Naive thymus-derived CD4-positive, alpha-beta T cell (primary cell): ENCODE measurements around the gene TMEM242. TPM values are rescaled to one million over a fixed set of nuclear protein-coding genes. Genes with fewer than 3 reads are reported as not detected.

Experiments used
- ATAC-seq: fragments of 150-1000 bp; cut with Tn5 transposase; 2 replicates; pipeline ENCODE4 v1.10.0; 2021; ENCODE audit warnings: mild to moderate bottlenecking, moderate library complexity
- CTCF ChIA-PET: fragments of 350-600 bp; sonication (Branson Sonifier 250); formaldehyde crosslinking; loops from one replicate; lab custom pipeline; 2021; ENCODE audit warnings: antibody characterized with exemption; lab: Charles Lee
- POLR2A ChIA-PET: fragments of 350-600 bp; sonication (Branson Sonifier 250); formaldehyde crosslinking; loops from one replicate; lab custom pipeline; 2021; ENCODE audit warnings: antibody characterized with exemption, inconsistent platforms; lab: Charles Lee
- DNase-seq, 9 donors: peaks; one replicate each; pipeline versions ENCODE4 v3.0.0 to v3.0.0-alpha.2; 2020 to 2022; ENCODE audit warnings: mixed read lengths in 1 of 9
- H3K27ac ChIP-seq: one replicate; pipeline ENCODE4 v1.7.0; 2013; ENCODE audit warnings: mild to moderate bottlenecking, low read depth, low read length, moderate library complexity
- H3K27me3 ChIP-seq, 2 donors: one replicate each; pipeline ENCODE4 v1.7.0; 2013; ENCODE audit warnings: low read length in 2 of 2, mild to moderate bottlenecking in 2 of 2, moderate library complexity in 2 of 2; ENCODE audit not compliant: control insufficient read depth in 2 of 2, insufficient read depth in 2 of 2
- H3K36me3 ChIP-seq, 3 experiments: 1 replicate in 2 of 3; 2 replicates in 1 of 3; pipeline ENCODE4 v1.7.0; 2013; ENCODE audit warnings: low read length in 3 of 3, mild to moderate bottlenecking in 3 of 3, moderate library complexity in 1 of 3; ENCODE audit not compliant: insufficient read depth in 3 of 3, control insufficient read depth in 2 of 3
- H3K4me1 ChIP-seq, 2 donors: one replicate each; pipeline ENCODE4 v1.7.0; 2013; ENCODE audit warnings: low read length in 2 of 2, mild to moderate bottlenecking in 2 of 2, moderate library complexity in 1 of 2; ENCODE audit not compliant: control insufficient read depth in 2 of 2, insufficient read depth in 2 of 2
- H3K4me3 ChIP-seq: 2 replicates; pipeline ENCODE4 v1.7.0; 2013; ENCODE audit warnings: mild to moderate bottlenecking, low read length
- H3K9me3 ChIP-seq, 3 experiments: 1 replicate in 2 of 3; 2 replicates in 1 of 3; pipeline ENCODE4 v1.7.0; 2013; ENCODE audit warnings: low read length in 3 of 3; ENCODE audit not compliant: control insufficient read depth in 2 of 3
- H3K27ac Mint-ChIP-seq, 9 donors: one replicate each; pipeline ENCODE4 v1.8.0; 2020 to 2022; ENCODE audit warnings: mixed read lengths in 9 of 9, mild to moderate bottlenecking in 8 of 9, moderate library complexity in 5 of 9, inconsistent platforms in 2 of 9
- H3K27me3 Mint-ChIP-seq, 5 donors: one replicate each; pipeline ENCODE4 v1.8.0; 2021 to 2022; ENCODE audit warnings: mixed read lengths in 5 of 5, mild to moderate bottlenecking in 1 of 5
- H3K36me3 Mint-ChIP-seq, 5 donors: one replicate each; pipeline ENCODE4 v1.8.0; 2020 to 2022; ENCODE audit warnings: mixed read lengths in 5 of 5, mild to moderate bottlenecking in 3 of 5, inconsistent platforms in 1 of 5
- H3K4me1 Mint-ChIP-seq, 7 donors: one replicate each; pipeline ENCODE4 v1.8.0; 2020 to 2022; ENCODE audit warnings: mixed read lengths in 7 of 7, mild to moderate bottlenecking in 3 of 7, inconsistent platforms in 1 of 7
- H3K4me3 Mint-ChIP-seq, 10 donors: one replicate each; pipeline ENCODE4 v1.8.0; 2020 to 2022; ENCODE audit warnings: mild to moderate bottlenecking in 10 of 10, mixed read lengths in 10 of 10, moderate library complexity in 6 of 10, inconsistent platforms in 2 of 10
- H3K9me3 Mint-ChIP-seq, 11 donors: one replicate each; pipeline ENCODE4 v1.8.0; 2020 to 2022; ENCODE audit warnings: mixed read lengths in 11 of 11, mild to moderate bottlenecking in 4 of 11, inconsistent platforms in 1 of 11, moderate library complexity in 1 of 11
- intact Hi-C, 2 donors: fragments of 100-400 bp; cut with micrococcal nuclease; formaldehyde crosslinking; loops; one replicate each; pipeline ENCODE4 v1.15.1; 2023
- polyA plus RNA-seq, 2 donors: library from polyadenylated mRNA; unstranded; fragments of 300-500 nt; fragmentation: Illumina TruSeq; gene quantifications; one replicate each; pipeline ENCODE4 v1.2.3, GENCODE V29; 2021
- total RNA-seq, 6 experiments: library from RNA in 5 of 6; stranded (reverse) in 5 of 6; gene quantifications; 1 replicate in 5 of 6; 2 replicates in 1 of 6; pipeline ENCODE4 v1.2.3 and lab custom pipeline; 2021 to 2026

TMEM242 gene
- total and polyA plus RNA-seq, 7 experiments from 2014 or later, result 6.6 to 15.6 (median 12.8) TPM

DNA sequence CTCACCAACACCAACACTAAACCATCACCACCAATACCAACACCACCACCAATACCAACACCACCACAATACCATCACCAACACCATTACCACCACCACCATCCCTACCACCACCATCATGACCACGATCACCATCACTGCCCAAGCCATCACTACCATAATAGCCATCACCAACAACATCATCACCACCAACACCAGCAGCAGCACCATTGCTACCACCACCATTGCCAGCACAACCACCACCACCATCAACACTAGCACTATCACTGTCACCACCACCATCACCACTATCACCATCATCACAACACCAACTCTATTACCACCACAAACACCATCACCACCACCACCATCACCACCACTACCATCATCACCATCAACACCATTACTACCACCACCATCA is 53.0 kb downstream of the TMEM242 start:
- Mint-ChIP-seq H3K9me3 (peaks cover 0 to 11% (median 2%) of the 10 kb centered on the region in 11 donors), H3K27ac (peak overlapping the region in 4 of 9 donors; percentile 8 to 54 (median 22))
- POLR2A ChIA-PET, result no interaction called here

DNA sequence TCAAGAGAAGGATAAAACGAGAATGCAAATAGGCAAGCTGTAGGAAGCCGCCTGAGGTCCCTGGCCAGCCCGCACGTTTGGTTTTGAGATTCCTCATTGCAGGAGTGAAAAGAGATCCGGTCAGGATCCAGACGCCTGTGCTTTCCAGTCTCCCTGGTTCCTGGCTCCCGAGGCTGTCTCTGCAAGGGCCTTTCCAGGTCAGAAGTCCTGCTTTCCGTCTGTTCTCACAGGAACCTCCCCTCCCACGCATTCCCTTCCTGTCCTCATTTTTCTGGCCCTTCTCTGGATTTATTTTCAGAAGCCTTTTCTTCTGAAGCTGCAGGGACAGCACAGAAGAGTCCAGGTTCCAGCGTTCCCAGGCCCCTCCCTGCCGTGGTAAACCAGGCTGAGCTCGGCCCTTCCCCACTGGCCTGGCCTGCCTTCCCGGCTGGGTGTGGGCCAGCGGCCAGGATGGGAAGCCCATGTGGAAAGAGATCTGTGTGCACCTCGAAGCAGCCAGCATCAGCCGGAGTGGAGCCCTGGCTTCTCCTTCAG is 54.0 kb downstream of the TMEM242 start:
- Histone ChIP-seq H3K36me3 (peaks cover 0 to 3% (median 0%) of the 10 kb centered on the region in 3 experiments), H3K27ac (no peak overlapping the region), H3K4me3 (no peak overlapping the region), H3K27me3 (no peaks in the 10 kb centered on the region), H3K9me3 (no peaks in the 10 kb centered on the region), H3K4me1 (peaks cover 6 to 7% of the 10 kb centered on the region in 2 donors)
- intact Hi-C loops, result no loop called here
- Mint-ChIP-seq H3K27me3 (peaks cover 0 to 2% (median 0%) of the 10 kb centered on the region in 5 donors), H3K4me1 (peaks cover 0 to 10% (median 7%) of the 10 kb centered on the region in 7 donors), H3K4me3 (no peak overlapping the region), H3K27ac (no peak overlapping the region), H3K36me3 (peaks cover 0 to 6% (median 0%) of the 10 kb centered on the region in 5 donors), H3K9me3 (peaks cover 0 to 11% (median 2%) of the 10 kb centered on the region in 11 donors)
- POLR2A ChIA-PET, result no interaction called here
- no peak for DNase-seq
- CTCF ChIA-PET, result no interaction called here
- ATAC-seq, result no peak

More for the DNA sequence above, 53.0 kb downstream of the TMEM242 start:
- Histone ChIP-seq H3K4me1 (peaks cover 6 to 7% of the 10 kb centered on the region in 2 donors), H3K9me3 (no peaks in the 10 kb centered on the region), H3K27me3 (no peaks in the 10 kb centered on the region), H3K4me3 (no peak overlapping the region), H3K27ac (no peak overlapping the region), H3K36me3 (peaks cover 0 to 5% (median 0%) of the 10 kb centered on the region in 3 experiments)
- DNase-seq (no peak), ATAC-seq (no peak)
- intact Hi-C loops, result loop anchor here (5.0 to 10.0 kb wide), 3 partner anchors 873 to 1943 kb away; partner anchors contain the start of gene TMEM181 (in 1 of the 2)
- no peak overlapping the region for H3K4me3 Mint-ChIP-seq
- H3K27me3 Mint-ChIP-seq, result peaks cover 0 to 2% (median 0%) of the 10 kb centered on the region in 5 donors
- peaks cover 0 to 6% (median 0%) of the 10 kb centered on the region in 5 donors for H3K36me3 Mint-ChIP-seq
- CTCF ChIA-PET, result no interaction called here
- H3K4me1 Mint-ChIP-seq, result peaks cover 0 to 10% (median 7%) of the 10 kb centered on the region in 7 donors

DNA sequence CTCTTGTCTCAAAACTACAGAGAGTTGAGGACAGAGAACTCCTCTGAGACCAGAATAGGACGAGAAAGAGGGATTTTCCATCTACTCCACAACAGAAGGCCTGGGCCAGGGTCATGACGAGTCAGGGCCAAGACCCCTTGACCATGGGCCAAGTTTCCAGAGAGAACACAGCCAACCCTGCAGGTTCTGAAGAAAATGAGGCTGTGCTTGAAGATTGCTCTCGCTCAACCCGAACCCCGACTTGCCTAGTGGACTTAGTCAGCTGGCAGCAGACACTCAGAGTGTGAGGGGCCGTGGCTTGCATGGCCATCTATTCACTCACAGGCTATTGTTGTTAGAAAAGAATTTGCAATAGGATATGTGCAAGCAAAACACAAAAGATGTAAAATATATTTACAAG is 54.5 kb downstream of the TMEM242 start:
- Mint-ChIP-seq H3K36me3 (peaks cover 0 to 6% (median 0%) of the 10 kb centered on the region in 5 donors), H3K27me3 (peaks cover 0 to 2% (median 0%) of the 10 kb centered on the region in 5 donors), H3K4me3 (no peak overlapping the region), H3K9me3 (peaks cover 0 to 11% (median 2%) of the 10 kb centered on the region in 11 donors), H3K27ac (no peak overlapping the region), H3K4me1 (peaks cover 0 to 8% (median 6%) of the 10 kb centered on the region in 7 donors)
- Histone ChIP-seq H3K27ac (no peak overlapping the region), H3K9me3 (no peaks in the 10 kb centered on the region), H3K4me3 (no peak overlapping the region), H3K4me1 (peaks cover 5% of the 10 kb centered on the region in 2 donors), H3K27me3 (no peaks in the 10 kb centered on the region), H3K36me3 (no peaks in the 10 kb centered on the region)
- ChIA-PET POLR2A (no interaction called here), CTCF (no interaction called here)
- ATAC-seq (no peak), DNase-seq (no peak)
- intact Hi-C loops, result no loop called here

DNA sequence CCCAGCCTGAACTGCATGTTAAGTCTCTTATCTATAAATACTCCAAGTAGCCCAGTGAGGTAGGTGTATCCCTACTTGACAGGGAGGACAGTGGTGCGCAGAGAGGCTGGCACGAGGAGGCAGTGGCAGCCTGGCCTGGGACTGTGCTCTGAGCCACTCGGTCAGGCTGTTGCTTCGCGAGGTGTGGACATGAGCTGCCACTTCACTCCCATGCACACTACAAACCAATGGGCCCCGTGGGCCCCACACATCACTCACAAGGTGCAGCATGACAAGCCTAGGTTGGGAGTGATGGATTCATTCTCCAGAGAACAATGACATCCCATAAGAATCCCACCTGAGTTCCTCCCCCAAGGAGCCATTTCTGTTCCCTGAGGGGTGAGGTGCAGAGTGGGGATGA is 54.9 kb downstream of the TMEM242 start:
- intact Hi-C loops, result no loop called here
- Histone ChIP-seq H3K36me3 (no peaks in the 10 kb centered on the region), H3K9me3 (no peaks in the 10 kb centered on the region), H3K4me1 (peaks cover under 1 to 1% of the 10 kb centered on the region in 2 donors), H3K4me3 (no peak overlapping the region), H3K27ac (no peak overlapping the region), H3K27me3 (no peaks in the 10 kb centered on the region)
- H3K36me3 Mint-ChIP-seq, result peaks cover 0 to 6% (median 0%) of the 10 kb centered on the region in 5 donors
- no peak for ATAC-seq
- H3K27ac Mint-ChIP-seq, result no peak overlapping the region
- CTCF ChIA-PET, result no interaction called here
- DNase-seq, result no peak
- no peak overlapping the region for H3K4me3 Mint-ChIP-seq
- peaks cover 0 to 2% (median 0%) of the 10 kb centered on the region in 5 donors for H3K27me3 Mint-ChIP-seq
- peaks cover 0 to 3% (median 2%) of the 10 kb centered on the region in 7 donors for H3K4me1 Mint-ChIP-seq
- peaks cover 0 to 11% (median 2%) of the 10 kb centered on the region in 11 donors for H3K9me3 Mint-ChIP-seq
- POLR2A ChIA-PET, result no interaction called here

DNA sequence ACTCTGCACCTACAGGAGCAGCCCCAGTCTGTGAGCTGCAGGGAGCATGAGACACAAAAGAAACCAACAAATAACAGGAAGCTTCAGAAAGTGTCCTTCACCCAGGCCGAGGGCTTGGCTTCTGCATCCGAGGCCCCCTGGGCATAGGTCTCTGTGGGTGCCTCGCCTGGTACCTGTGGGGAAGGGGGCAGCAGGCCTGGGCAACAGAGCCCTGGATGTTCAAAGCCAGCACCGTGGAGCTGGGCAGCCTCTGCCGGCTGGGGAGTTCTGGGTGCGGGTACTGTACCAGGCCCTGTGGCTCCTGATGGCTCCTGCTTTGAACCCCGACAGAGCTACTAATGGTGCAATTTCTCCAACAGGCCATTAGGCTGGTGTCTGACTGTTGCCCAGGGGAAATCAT is 55.7 kb downstream of the TMEM242 start:
- POLR2A ChIA-PET, result interaction anchor here (0.6 kb wide), 1 partner anchor 31 kb away, joined by 5 read pairs; no protein-coding TSS in a partner anchor

DNA sequence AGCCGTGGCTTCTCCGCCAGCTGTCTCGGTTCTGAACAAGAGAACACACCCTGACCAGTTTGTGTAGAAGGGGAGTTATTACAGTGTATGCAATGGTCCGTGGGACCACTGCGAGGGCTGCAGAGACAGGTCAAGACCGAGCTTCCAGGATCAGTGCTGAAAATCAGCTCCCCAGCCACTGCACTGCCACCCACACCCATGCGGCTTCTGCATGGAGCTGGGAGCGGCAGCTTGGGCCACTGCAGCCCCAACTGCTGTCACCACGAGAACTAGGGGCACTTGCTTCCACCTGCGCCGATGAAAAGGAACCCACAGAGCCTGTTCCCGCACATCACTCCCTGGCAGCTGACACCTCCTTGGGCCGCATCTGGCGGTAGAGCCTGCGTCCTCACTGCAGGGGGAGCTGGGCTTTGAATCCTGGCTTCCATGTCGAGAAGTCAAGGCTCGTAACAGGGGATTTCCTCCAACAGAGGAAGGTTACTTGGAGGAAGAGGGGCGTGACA is 56.2 kb downstream of the TMEM242 start:
- CTCF ChIA-PET, result no interaction called here

More for the DNA sequence above, 55.7 kb downstream of the TMEM242 start:
- DNase-seq (no peak), ATAC-seq (no peak)
- Mint-ChIP-seq H3K27ac (no peak overlapping the region), H3K4me3 (no peak overlapping the region), H3K9me3 (peaks cover 0 to 11% (median 2%) of the 10 kb centered on the region in 11 donors), H3K36me3 (peaks cover 0 to 6% (median 0%) of the 10 kb centered on the region in 5 donors), H3K4me1 (peaks cover 0 to 2% (median 0%) of the 10 kb centered on the region in 7 donors), H3K27me3 (peaks cover 0 to 2% (median 0%) of the 10 kb centered on the region in 5 donors)
- no peak overlapping the region for H3K4me3 ChIP-seq
- CTCF ChIA-PET, result no interaction called here
- H3K9me3 ChIP-seq, result no peaks in the 10 kb centered on the region
- no peaks in the 10 kb centered on the region for H3K36me3 ChIP-seq
- no peak overlapping the region for H3K27ac ChIP-seq
- intact Hi-C loops, result no loop called here
- no peaks in the 10 kb centered on the region for H3K27me3 ChIP-seq
- H3K4me1 ChIP-seq, result no peaks in the 10 kb centered on the region

More for the DNA sequence above, 56.2 kb downstream of the TMEM242 start:
- intact Hi-C loops, result no loop called here
- Mint-ChIP-seq H3K36me3 (peaks cover 0 to 6% (median 0%) of the 10 kb centered on the region in 5 donors), H3K27me3 (peaks cover 0 to 2% (median 0%) of the 10 kb centered on the region in 5 donors), H3K4me1 (peaks cover 0 to 2% (median 0%) of the 10 kb centered on the region in 7 donors), H3K4me3 (no peak overlapping the region), H3K9me3 (peaks cover 0 to 11% (median 2%) of the 10 kb centered on the region in 11 donors), H3K27ac (no peak overlapping the region)
- H3K9me3 ChIP-seq, result no peaks in the 10 kb centered on the region
- H3K36me3 ChIP-seq, result no peaks in the 10 kb centered on the region
- POLR2A ChIA-PET, result interaction anchor here (0.6 kb wide), 2 partner anchors 32 to 1336 kb away, joined by 3 to 5 read pairs; no protein-coding TSS in a partner anchor
- no peaks in the 10 kb centered on the region for H3K27me3 ChIP-seq
- no peak overlapping the region for H3K27ac ChIP-seq
- ATAC-seq (no peak), DNase-seq (no peak)
- no peaks in the 10 kb centered on the region for H3K4me1 ChIP-seq
- H3K4me3 ChIP-seq, result no peak overlapping the region
